Stimulated activated CD8-positive, alpha-beta memory T cell treated with anti-CD3 and anti-CD28 coated beads, Interleukin-12 subunit alpha, Interleukin-12 subunit beta, amount 100 ng/mL, for 1 hour (primary cell): ENCODE data around the gene RAB15.

ENCODE experiments used
- DNase-seq: peaks from one replicate; pipeline ENCODE4 v3.0.0-alpha.2; 2020; ENCODE audit warnings: low read depth

RAB15 gene

GRCh38 chr14:64971943-64972791 is at the start of gene RAB15:
TSS of gene RAB15 (minus strand) at chr14:64972336. CDS start at chr14:64972076, 260 bp downstream.
- no peak for DNase-seq

- DNase-seq: no peak
Observed at GRCh38 chr14:65019944-65020566, 47.9 kb upstream of the RAB15 start.

- no peak for DNase-seq
Observed at GRCh38 chr14:65016471-65016870, 44.3 kb upstream of the RAB15 start.

- DNase-seq: no peak
Observed at GRCh38 chr14:65015391-65015790, 43.3 kb upstream of the RAB15 start.

- DNase-seq: no peak
Observed at GRCh38 chr14:65012353-65012752, 40.2 kb upstream of the RAB15 start.

- DNase-seq: no peak
Observed at GRCh38 chr14:65011538-65011937, 39.4 kb upstream of the RAB15 start.

- DNase-seq: no peak
Observed at GRCh38 chr14:65010211-65010931, 38.2 kb upstream of the RAB15 start.

- DNase-seq: no peak
Observed at GRCh38 chr14:65007202-65007601, 35.1 kb upstream of the RAB15 start.

- DNase-seq: no peak
Observed at GRCh38 chr14:65006261-65006721, 34.2 kb upstream of the RAB15 start.

- DNase-seq: no peak
Observed at GRCh38 chr14:65003394-65003793, 31.3 kb upstream of the RAB15 start.

- DNase-seq: no peak
Observed at GRCh38 chr14:65002586-65003210, 30.6 kb upstream of the RAB15 start.

- no peak for DNase-seq
Observed at GRCh38 chr14:65001723-65002122, 29.6 kb upstream of the RAB15 start.

- DNase-seq: no peak
Observed at GRCh38 chr14:65000898-65001591, 28.9 kb upstream of the RAB15 start.

- DNase-seq: no peak
Observed at GRCh38 chr14:64998455-64998931, 26.4 kb upstream of the RAB15 start.

- no peak for DNase-seq
Observed at GRCh38 chr14:64997108-64997794, 25.1 kb upstream of the RAB15 start.

- no peak for DNase-seq
Observed at GRCh38 chr14:64995291-64995690, 23.2 kb upstream of the RAB15 start.

- DNase-seq: no peak
Observed at GRCh38 chr14:64994540-64994939, 22.4 kb upstream of the RAB15 start.

GRCh38 chr14:64993266-64993930 is 21.3 kb upstream of the RAB15 start:
- no peak for DNase-seq

GRCh38 chr14:64992328-64992885 is 20.3 kb upstream of the RAB15 start:
- DNase-seq: no peak

GRCh38 chr14:64990939-64991338 is 18.8 kb upstream of the RAB15 start:
- DNase-seq: no peak
